ENCODE measurements around the gene SPRR1B.
"Not testable (repeated sequence)": the region's sequence is repeated elsewhere in the genome, so short reads cannot be mapped to it uniquely, and the experiment has no call there.

SPRR1B gene, protein sequence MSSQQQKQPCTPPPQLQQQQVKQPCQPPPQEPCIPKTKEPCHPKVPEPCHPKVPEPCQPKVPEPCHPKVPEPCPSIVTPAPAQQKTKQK

GRCh38 chr1:153030895-153031294 is at the start of gene SPRR1B:
Gene SPRR1B, plus strand, starts transcription at chr1:153031203. Its CDS starts 1,143 bp downstream, at chr1:153032346.
- no peak for DNase-seq

GRCh38 chr1:152982076-152982475 is 48.9 kb upstream of the SPRR1B start:
- no peak for DNase-seq

DNA sequence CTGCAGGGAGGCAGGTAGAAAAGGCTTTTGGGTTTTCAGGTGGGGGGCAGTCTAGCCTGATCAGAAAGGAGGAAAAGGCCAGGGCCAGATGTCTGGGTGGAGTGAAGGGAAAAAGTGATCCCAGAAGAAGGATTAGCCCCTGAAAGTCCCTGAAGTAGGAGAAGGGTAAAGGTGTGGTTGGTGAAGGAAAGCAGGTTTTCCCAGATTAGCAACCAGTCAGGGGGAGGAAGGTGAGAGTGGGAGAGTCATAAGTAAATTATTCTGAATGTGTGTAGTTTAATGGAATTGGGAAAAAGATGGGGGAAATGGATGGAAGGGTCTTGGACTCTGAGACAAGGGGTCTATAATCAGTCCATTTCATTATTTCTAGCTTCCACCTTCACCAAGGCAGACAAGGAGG is 47.8 kb upstream of the SPRR1B start:
- DNase-seq, result no peak

- no peak for DNase-seq
Measured at GRCh38 chr1:152983743-152984142, 47.3 kb upstream of the SPRR1B start, which contains the start of gene SPRR1A. Gene SPRR1A, plus strand, starts transcription at chr1:152984081. Its CDS starts 1,150 bp downstream, at chr1:152985231.

- DNase-seq, result no peak
Measured at GRCh38 chr1:152986578-152986977, 44.4 kb upstream of the SPRR1B start.

DNA sequence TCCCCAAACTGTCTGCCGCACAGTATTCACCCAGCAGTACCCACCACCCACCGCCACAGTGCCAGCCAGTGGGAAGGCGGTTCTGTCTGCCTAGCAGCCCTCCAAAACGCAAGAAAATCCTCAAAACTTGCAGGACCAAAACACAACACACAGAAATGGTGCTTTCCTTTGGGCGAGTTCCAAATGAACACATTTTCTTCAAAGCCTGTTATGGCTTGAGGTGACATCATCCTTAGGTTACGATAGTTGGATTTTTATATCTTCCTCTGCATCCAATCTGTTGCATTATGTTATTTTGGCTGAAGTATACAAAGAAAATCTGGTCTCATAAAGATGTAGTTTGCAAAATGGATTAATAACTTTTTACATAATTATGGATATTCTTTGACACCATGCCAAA is 37.8 kb upstream of the SPRR1B start:
- DNase-seq, result no peak

DNA sequence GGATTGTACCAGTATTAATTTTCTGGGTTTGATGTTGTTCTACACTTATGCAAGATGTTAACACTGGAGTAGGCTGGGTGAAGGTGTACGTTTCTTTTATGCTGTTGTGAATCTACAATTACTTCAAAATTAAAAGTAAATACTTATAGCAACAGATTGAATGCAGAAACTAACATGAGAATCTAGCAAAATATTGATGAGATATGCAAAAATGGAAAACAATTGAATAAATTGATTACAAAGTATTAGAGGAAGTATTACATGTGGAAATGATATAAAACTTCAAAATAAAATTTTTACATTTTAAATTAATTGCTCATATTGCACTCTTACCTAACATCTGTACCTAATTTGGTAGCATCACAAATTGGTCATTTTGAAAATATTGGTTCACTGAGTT is 35.2 kb upstream of the SPRR1B start:
- DNase-seq, result no peak

- DNase-seq, result peak; percentile 46
Measured at GRCh38 chr1:152996633-152997400, 34.2 kb upstream of the SPRR1B start.

DNA sequence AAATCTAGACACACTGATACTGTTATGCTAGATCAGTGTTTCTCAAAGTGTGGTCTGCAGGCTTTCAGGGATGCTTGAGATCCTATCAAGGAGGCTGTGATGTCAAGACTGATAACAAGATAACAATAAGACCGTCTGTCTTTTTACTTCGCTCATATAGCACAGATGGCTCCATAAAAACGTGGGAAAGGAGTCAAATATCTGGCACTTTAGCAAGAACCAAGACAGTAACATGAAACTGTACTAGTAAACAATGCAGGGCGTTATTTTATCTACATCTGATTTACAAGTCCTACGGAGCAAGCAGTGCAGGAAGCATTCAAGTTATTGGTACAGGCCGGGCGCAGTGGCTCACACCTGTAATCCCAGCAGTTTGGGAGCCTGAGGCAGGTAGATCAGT is 33.1 kb upstream of the SPRR1B start:
- peak; percentile 32 for DNase-seq

GRCh38 chr1:152998476-152998875 is 32.5 kb upstream of the SPRR1B start:
- no peak for DNase-seq

- DNase-seq, result no peak
Measured at GRCh38 chr1:152999818-153000217, 31.2 kb upstream of the SPRR1B start.

GRCh38 chr1:153000294-153000693 is 30.7 kb upstream of the SPRR1B start:
- DNase-seq, result no peak

DNA sequence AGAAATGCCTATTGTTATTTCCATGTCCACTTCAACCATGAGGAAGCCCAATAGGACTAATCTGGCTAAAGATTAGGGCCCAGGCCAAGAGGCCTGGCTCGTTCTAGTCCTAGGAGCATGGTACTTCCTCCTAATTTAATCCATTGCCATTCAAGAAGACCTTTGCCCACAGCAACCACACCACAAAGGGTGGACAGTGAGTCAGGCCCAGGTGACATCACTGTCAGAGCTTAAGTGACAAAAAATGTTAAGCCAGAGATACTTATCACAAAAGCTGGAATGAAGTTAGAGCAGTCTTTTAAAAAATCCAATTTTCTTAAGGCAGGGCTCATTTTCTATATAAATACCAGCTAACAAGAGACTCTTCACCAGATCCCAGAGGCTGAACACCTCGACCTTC is 29.6 kb upstream of the SPRR1B start, which contains the start of gene SPRR3:
TSS of gene SPRR3 (plus strand) at position 368 of the 400 bp plus-strand sequence. CDS start 1,272 bp downstream, outside the sequence.
- DNase-seq, result no peak

DNA sequence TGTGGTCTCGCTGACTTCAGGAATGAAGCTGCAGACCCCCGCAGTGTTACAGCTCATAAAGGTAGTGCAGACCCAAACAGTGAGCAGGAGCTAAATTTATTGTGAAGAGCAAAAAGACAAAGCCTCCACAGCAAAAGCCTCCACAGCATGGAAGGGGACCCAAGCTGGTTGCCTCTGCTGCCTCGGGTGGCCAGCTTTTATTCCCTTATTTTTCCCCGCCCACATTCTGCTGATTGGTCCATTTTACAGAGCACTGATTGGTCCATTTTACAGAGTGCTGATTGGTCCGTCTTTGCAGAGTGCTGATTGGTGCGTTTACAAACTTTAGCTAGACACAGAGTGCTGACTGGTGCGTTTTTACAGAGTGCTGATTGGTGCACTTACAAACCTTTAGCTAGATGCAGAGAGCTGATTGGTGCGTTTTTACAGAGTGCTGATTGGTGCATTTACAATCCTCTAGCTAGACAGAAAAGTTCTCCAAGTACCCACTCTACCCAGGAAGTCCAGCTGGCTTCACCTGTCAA is 19.7 kb upstream of the SPRR1B start:
- not testable (repeated sequence) for DNase-seq

- not testable (repeated sequence) for DNase-seq
Measured at GRCh38 chr1:153021829-153022228, 9.2 kb upstream of the SPRR1B start.

DNA sequence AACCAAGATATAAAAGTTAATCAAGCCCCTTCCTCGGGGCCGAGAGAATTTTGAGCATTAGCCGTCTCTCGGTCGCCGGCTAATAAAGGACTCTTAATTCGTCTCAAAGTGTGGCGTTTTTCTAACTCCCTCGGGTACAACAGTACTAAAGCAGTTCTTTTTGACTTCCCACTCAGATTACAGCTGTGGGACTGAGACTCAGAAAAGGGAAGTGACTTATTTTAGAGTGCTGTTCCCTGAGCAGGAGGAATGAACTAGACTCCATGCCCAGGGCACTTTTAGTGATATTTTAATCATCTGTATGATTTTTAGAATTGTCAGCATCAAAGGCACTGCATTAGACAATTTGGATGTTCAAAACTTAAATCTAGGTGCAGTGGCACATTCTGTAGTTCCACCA is 8.7 kb upstream of the SPRR1B start:
- not testable (repeated sequence) for DNase-seq

GRCh38 chr1:153023109-153023508 is 7.9 kb upstream of the SPRR1B start:
- no peak for DNase-seq

DNA sequence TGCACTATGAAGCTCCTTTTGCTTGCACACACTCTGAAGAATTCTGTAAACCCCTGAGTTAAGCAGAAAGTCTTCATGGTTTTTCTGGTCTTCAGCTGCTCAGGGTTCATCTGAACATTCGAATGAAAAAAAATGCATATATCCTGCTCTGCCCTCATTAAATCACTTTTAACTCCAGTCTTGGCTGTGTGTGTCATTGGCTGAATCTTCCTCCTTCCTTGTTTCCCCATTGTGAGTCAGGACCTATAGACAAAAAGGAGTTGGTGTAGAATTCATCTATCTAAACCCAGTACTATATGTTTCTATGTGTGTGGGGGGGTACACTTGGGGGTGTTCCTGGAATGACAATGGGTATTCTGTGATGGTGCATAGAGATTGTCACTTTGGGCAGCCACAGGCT is 6.6 kb upstream of the SPRR1B start:
- DNase-seq, result no peak

- no peak for DNase-seq
Measured at GRCh38 chr1:153025797-153026196, 5.2 kb upstream of the SPRR1B start.

- no peak for DNase-seq
Measured at GRCh38 chr1:153028766-153029165, 2.2 kb upstream of the SPRR1B start.

- DNase-seq, result peak; percentile 83
Measured at GRCh38 chr1:153032073-153032472, 1.1 kb downstream of the SPRR1B start.

DNA sequence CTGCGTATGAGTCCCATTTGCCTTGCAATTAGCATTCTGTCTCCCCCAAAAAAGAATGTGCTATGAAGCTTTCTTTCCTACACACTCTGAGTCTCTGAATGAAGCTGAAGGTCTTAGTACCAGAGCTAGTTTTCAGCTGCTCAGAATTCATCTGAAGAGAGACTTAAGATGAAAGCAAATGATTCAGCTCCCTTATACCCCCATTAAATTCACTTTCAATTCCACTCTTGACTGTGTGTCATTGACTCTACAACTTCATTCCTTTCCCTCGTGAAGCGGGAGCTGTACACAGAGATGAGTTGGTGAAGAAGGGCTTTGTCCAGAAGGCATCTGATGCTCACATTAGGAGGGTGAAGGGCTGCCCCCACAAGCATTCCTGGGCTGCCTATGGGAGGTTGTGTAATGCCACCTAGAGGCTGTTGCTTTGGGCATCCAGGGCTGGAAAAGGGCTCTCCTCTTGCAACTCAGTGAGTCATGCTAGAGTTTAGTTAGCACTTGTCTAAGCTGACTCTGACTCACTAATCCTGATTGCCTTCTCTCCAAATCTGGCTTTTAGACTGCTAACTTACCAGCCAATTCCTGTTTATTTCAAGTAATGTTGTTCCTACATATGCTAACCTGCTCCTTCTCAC is 1.8 kb downstream of the SPRR1B start:
- DNase-seq, result peak; percentile 30

DNA sequence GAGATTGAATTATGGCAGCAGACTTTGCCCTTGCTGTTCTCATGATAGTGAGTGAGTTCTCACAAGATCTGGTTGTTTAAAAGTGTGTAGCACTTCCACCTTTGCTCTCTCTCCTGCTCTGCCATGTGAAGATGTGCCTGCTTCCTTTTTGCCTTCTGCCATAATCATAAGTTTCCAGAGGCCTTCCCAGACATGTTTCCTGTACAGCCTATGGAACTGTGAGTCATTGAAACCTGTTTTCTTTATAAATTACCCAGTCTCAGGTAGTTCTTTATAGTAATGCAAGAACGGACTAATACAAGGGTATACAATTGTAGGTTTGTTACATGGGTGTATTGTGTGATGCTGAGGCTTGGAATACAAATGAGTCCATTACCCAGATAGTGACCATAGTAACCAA is 4.2 kb downstream of the SPRR1B start:
- no peak for DNase-seq
